T-cell (primary cell): ENCODE data around the gene FITM1. TPM values are rescaled to one million over a fixed set of nuclear protein-coding genes. Genes with fewer than 3 reads are reported as not detected.

ENCODE experiments used
- ATAC-seq, 4 experiments: fragments of 200-7000 bp in 3 of 4; fragments of 150-1000 bp in 1 of 4; cut with Tn5 transposase; replicated peaks in 1 of 4; 1 replicate in 3 of 4; 2 replicates in 1 of 4; pipeline ENCODE4 v1.10.0; 2021; ENCODE audit warnings: moderate library complexity in 3 of 4, mild to moderate bottlenecking in 2 of 4, moderate number of reproducible peaks in 1 of 4
- CTCF ChIA-PET, 2 donors: fragments of 300-600 bp; sonication (Branson Sonifier 250); formaldehyde crosslinking; loops; one replicate each; lab custom pipeline; 2022; ENCODE audit warnings: antibody characterized with exemption in 2 of 2; lab: Charles Lee
- POLR2A ChIA-PET, 2 donors: fragments of 300-600 bp; sonication (Branson Sonifier 250); formaldehyde crosslinking; loops; one replicate each; lab custom pipeline; 2022; ENCODE audit warnings: antibody characterized with exemption in 2 of 2; lab: Charles Lee
- DNase-seq, 35 experiments: peaks; one replicate each; pipeline versions ENCODE4 v3.0.0 to v3.0.0-alpha.2; 2013 to 2023
- H3K27ac ChIP-seq: one replicate; pipeline ENCODE4 v1.5.1; 2013; ENCODE audit warnings: low read length
- H3K27me3 ChIP-seq, 2 experiments: replicated peaks in 1 of 2; 1 replicate in 1 of 2; 2 replicates in 1 of 2; pipeline versions ENCODE4 v1.6.1 to v1.7.0; 2013; ENCODE audit warnings: low read length in 1 of 2, mixed read lengths in 1 of 2; ENCODE audit not compliant: control insufficient read depth in 2 of 2, insufficient read depth in 2 of 2; ENCODE audit errors: extremely low read depth in 1 of 2
- H3K36me3 ChIP-seq, 2 donors: 1 replicate in 1 of 2; 2 replicates in 1 of 2; pipeline versions ENCODE4 v1.6.1 to v1.7.0; 2013; ENCODE audit warnings: low read length in 1 of 2; ENCODE audit not compliant: control insufficient read depth in 2 of 2, insufficient read depth in 1 of 2; ENCODE audit errors: extremely low read depth in 1 of 2
- H3K4me1 ChIP-seq, 2 experiments: 1 replicate in 1 of 2; 2 replicates in 1 of 2; pipeline versions ENCODE4 v1.6.1 to v1.7.0; 2013; ENCODE audit warnings: low read length in 2 of 2, mixed read lengths in 1 of 2; ENCODE audit not compliant: insufficient read depth in 2 of 2, control insufficient read depth in 1 of 2; ENCODE audit errors: extremely low read depth in 1 of 2
- H3K4me3 ChIP-seq, 2 donors: 1 replicate in 1 of 2; 2 replicates in 1 of 2; pipeline versions ENCODE4 v1.5.1 to v1.7.0; 2013; ENCODE audit warnings: mild to moderate bottlenecking in 2 of 2, low read length in 1 of 2, moderate library complexity in 1 of 2; ENCODE audit not compliant: control insufficient read depth in 1 of 2; ENCODE audit errors: extremely low read depth in 1 of 2
- H3K9me3 ChIP-seq: 2 replicates; pipeline ENCODE4 v1.7.0; 2013
- H3K27ac Mint-ChIP-seq, 2 donors: one replicate each; pipeline ENCODE4 v1.8.0; 2020 to 2021; ENCODE audit warnings: mild to moderate bottlenecking in 2 of 2, mixed read lengths in 2 of 2
- H3K27me3 Mint-ChIP-seq, 2 donors: one replicate each; pipeline ENCODE4 v1.8.0; 2021 to 2022; ENCODE audit warnings: mixed read lengths in 2 of 2
- H3K36me3 Mint-ChIP-seq: one replicate; pipeline ENCODE4 v1.8.0; 2021; ENCODE audit warnings: mixed read lengths
- H3K4me1 Mint-ChIP-seq, 3 donors: one replicate each; pipeline ENCODE4 v1.8.0; 2020 to 2022; ENCODE audit warnings: mixed read lengths in 3 of 3, mild to moderate bottlenecking in 1 of 3
- H3K4me3 Mint-ChIP-seq, 3 donors: one replicate each; pipeline ENCODE4 v1.8.0; 2020 to 2022; ENCODE audit warnings: mild to moderate bottlenecking in 3 of 3, mixed read lengths in 3 of 3, moderate library complexity in 3 of 3
- H3K9me3 Mint-ChIP-seq, 3 donors: one replicate each; pipeline ENCODE4 v1.8.0; 2020 to 2022; ENCODE audit warnings: mixed read lengths in 3 of 3
- WGBS: methylation state at CpG from one replicate; pipeline ENCODE4 v1.1.5; 2013; ENCODE audit warnings: missing lambda C conversion rate; ENCODE audit not compliant: insufficient coverage; 5-methylcytosine and 5-hydroxymethylcytosine counted together
- total RNA-seq, 35 experiments: library from RNA in 6 of 35; stranded (reverse) in 6 of 35; fragments of 120-200 nt in 1 of 35; gene quantifications; one replicate each; pipeline versions ENCODE4 v1.2.1 to v1.2.4 and lab custom pipeline; 2013 to 2026

FITM1 gene
- total RNA-seq, 5 donors from 2014 or later (not counting 1 experiment from before 2014, with no cell fraction given) = 2.5 to 3.5 (median 3.2) TPM

- Mint-ChIP-seq H3K27me3 (no peaks in the 10 kb centered on the region), H3K27ac (peak overlapping the region; percentile 94 to 98), H3K36me3 (peaks cover 16% of the 10 kb centered on the region), H3K4me1 (peaks cover 11 to 20% (median 13%) of the 10 kb centered on the region in 3 donors), H3K9me3 (peaks cover 0 to 4% (median 0%) of the 10 kb centered on the region in 3 donors), H3K4me3 (peak overlapping the region in 1 of 3 donors; percentile 5)
- Histone ChIP-seq H3K4me3 (no peak overlapping the region), H3K36me3 (peaks cover 0 to 4% of the 10 kb centered on the region in 2 donors), H3K4me1 (peaks cover 3 to 14% of the 10 kb centered on the region in 2 experiments), H3K9me3 (no peaks in the 10 kb centered on the region), H3K27me3 (no peaks in the 10 kb centered on the region), H3K27ac (peak overlapping the region; percentile 79)
- DNase-seq (no peak), ATAC-seq (peak; percentile 29 to 41 (median 36))
- WGBS = 100% methylated on average over 1 of the region's 5 CpGs
- CTCF ChIA-PET = interaction anchor here (0.5 to 5.5 kb wide), 34 partner anchors 10 to 787 kb away, joined by 3 to 96 read pairs (median 4); partner anchors contain the start of genes PCK2 (in 2 of the 2), AP1G2 (in 1 of the 2), EMC9 (in 1 of the 2) and IRF9 (in 1 of the 2)
- POLR2A ChIA-PET = interaction anchor here (0.5 to 0.7 kb wide), 5 partner anchors 14 to 331 kb away, joined by 3 to 6 read pairs (median 3); partner anchors contain the start of genes DHRS1 (in 1 of the 2) and NOP9 (in 1 of the 2)
These were observed 22.1 kb upstream of the FITM1 start for GRCh38 chr14:24108336-24108874.

GRCh38 chr14:24110060-24110459, 20.4 kb upstream of the FITM1 start:
- ChIA-PET POLR2A (interaction anchor here (0.6 to 1.1 kb wide), 5 partner anchors 19 to 189 kb away, joined by 3 to 5 read pairs (median 3); partner anchors contain the start of genes DHRS1 (in 1 of the 2) and NOP9 (in 1 of the 2)), CTCF (interaction anchor here (0.6 to 5.5 kb wide), 15 partner anchors 12 to 635 kb away, joined by 3 to 96 read pairs (median 4); partner anchors contain the start of genes PCK2 (in 1 of the 2) and PSME1 (in 1 of the 2))
- WGBS = 94% methylated on average over 5 of the region's 9 CpGs
- no peaks in the 10 kb centered on the region for H3K36me3 ChIP-seq
- H3K27ac Mint-ChIP-seq = no peak overlapping the region
- ATAC-seq = no peak
- no peak overlapping the region for H3K4me3 Mint-ChIP-seq
- peaks cover 12 to 22% (median 14%) of the 10 kb centered on the region in 3 donors for H3K4me1 Mint-ChIP-seq
- peaks cover 1% of the 10 kb centered on the region for H3K36me3 Mint-ChIP-seq
- no peaks in the 10 kb centered on the region for H3K27me3 Mint-ChIP-seq
- H3K9me3 ChIP-seq = no peaks in the 10 kb centered on the region
- no peak overlapping the region for H3K27ac ChIP-seq
- no peaks in the 10 kb centered on the region for H3K9me3 Mint-ChIP-seq
- H3K4me3 ChIP-seq = no peak overlapping the region
- DNase-seq = no peak
- no peaks in the 10 kb centered on the region for H3K27me3 ChIP-seq
- H3K4me1 ChIP-seq = peaks cover 3 to 19% of the 10 kb centered on the region in 2 experiments

- ChIA-PET POLR2A (interaction anchor here (0.8 to 1.1 kb wide), 2 partner anchors 20 to 30 kb away, joined by 3 to 4 read pairs; no protein-coding TSS in a partner anchor), CTCF (interaction anchor here (0.6 to 5.5 kb wide), 12 partner anchors 12 to 358 kb away, joined by 3 to 96 read pairs (median 4); partner anchors contain the start of genes DHRS4L2 (in 1 of the 2), PCK2 (in 1 of the 2) and PSME1 (in 1 of the 2))
- no CpG with 5 or more reads among the region's 1 CpG for WGBS
- Mint-ChIP-seq H3K4me1 (peaks cover 16 to 26% (median 19%) of the 10 kb centered on the region in 3 donors), H3K9me3 (no peaks in the 10 kb centered on the region), H3K4me3 (no peak overlapping the region), H3K27ac (peak overlapping the region; percentile 55 to 76), H3K27me3 (no peaks in the 10 kb centered on the region), H3K36me3 (peaks cover 4% of the 10 kb centered on the region)
- Histone ChIP-seq H3K4me1 (peaks cover 3 to 22% of the 10 kb centered on the region in 2 experiments), H3K4me3 (no peak overlapping the region), H3K27me3 (no peaks in the 10 kb centered on the region), H3K27ac (no peak overlapping the region), H3K9me3 (no peaks in the 10 kb centered on the region), H3K36me3 (no peaks in the 10 kb centered on the region)
- no peak for ATAC-seq
- DNase-seq = no peak
These were observed 19.9 kb upstream of the FITM1 start for GRCh38 chr14:24110523-24110922.

- Mint-ChIP-seq H3K4me1 (peaks cover 34 to 46% (median 37%) of the 10 kb centered on the region in 3 donors), H3K27me3 (no peaks in the 10 kb centered on the region), H3K27ac (peak overlapping the region; percentile 98), H3K4me3 (peak overlapping the region; percentile 90 to 94 (median 93)), H3K9me3 (no peaks in the 10 kb centered on the region), H3K36me3 (peaks cover 24% of the 10 kb centered on the region)
- Histone ChIP-seq H3K36me3 (peaks cover 0 to 21% of the 10 kb centered on the region in 2 donors), H3K4me3 (peak overlapping the region; percentile 70 to 99), H3K9me3 (no peaks in the 10 kb centered on the region), H3K27ac (peak overlapping the region; percentile 99), H3K4me1 (peaks cover 15 to 43% of the 10 kb centered on the region in 2 experiments), H3K27me3 (no peaks in the 10 kb centered on the region)
- POLR2A ChIA-PET = interaction anchor here (0.7 to 2.4 kb wide), 4 partner anchors 28 to 82 kb away, joined by 3 to 23 read pairs (median 8); partner anchors contain the start of genes EMC9 (in 1 of the 2), PSME2 (in 1 of the 2), RNF31 (in 1 of the 2) and TM9SF1 (in 1 of the 2)
- CTCF ChIA-PET = interaction anchor here (0.6 to 2.6 kb wide), 12 partner anchors 8 to 481 kb away, joined by 3 to 24 read pairs (median 4); partner anchors contain the start of genes EMC9 (in 1 of the 2), PSME2 (in 1 of the 2), RNF31 (in 1 of the 2) and TINF2 (in 1 of the 2)
- DNase-seq = no peak
- 7% methylated on average over 9 of the region's 15 CpGs for WGBS
- no peak for ATAC-seq
These were observed 17.1 kb upstream of the FITM1 start for GRCh38 chr14:24113379-24113800.

- H3K9me3 Mint-ChIP-seq = no peaks in the 10 kb centered on the region
- H3K27me3 Mint-ChIP-seq = no peaks in the 10 kb centered on the region
- H3K27ac Mint-ChIP-seq = peak overlapping the region; percentile 98
- H3K36me3 Mint-ChIP-seq = peaks cover 30% of the 10 kb centered on the region
- ChIA-PET POLR2A (interaction anchor here (0.7 to 2.4 kb wide), 12 partner anchors 12 to 128 kb away, joined by 3 to 23 read pairs (median 7); partner anchors contain the start of genes IPO4 (in 2 of the 2), PSME2 (in 2 of the 2), RNF31 (in 2 of the 2) and EMC9 (in 1 of the 2)), CTCF (interaction anchor here (0.6 to 2.6 kb wide), 22 partner anchors 8 to 644 kb away, joined by 3 to 24 read pairs (median 5); partner anchors contain the start of genes IRF9 (in 2 of the 2), DHRS4 (in 1 of the 2), EMC9 (in 1 of the 2) and NGDN (in 1 of the 2))
- under 1% methylated on average over 38 of the region's 42 CpGs for WGBS
- peaks cover 14 to 37% of the 10 kb centered on the region in 2 experiments for H3K4me1 ChIP-seq
- ATAC-seq (peak; percentile 20 to 35 (median 31)), DNase-seq (peak in 33 of 35 experiments; percentile 67 to 88 (median 78))
- peaks cover 33 to 45% (median 34%) of the 10 kb centered on the region in 3 donors for H3K4me1 Mint-ChIP-seq
- H3K4me3 Mint-ChIP-seq = peak overlapping the region; percentile 90 to 94 (median 93)
- peak overlapping the region; percentile 70 to 99 for H3K4me3 ChIP-seq
- no peaks in the 10 kb centered on the region for H3K9me3 ChIP-seq
- peaks cover 0 to 27% of the 10 kb centered on the region in 2 donors for H3K36me3 ChIP-seq
- peak overlapping the region; percentile 99 for H3K27ac ChIP-seq
- no peaks in the 10 kb centered on the region for H3K27me3 ChIP-seq
These were observed 16.5 kb upstream of the FITM1 start for GRCh38 chr14:24113801-24114531.
